Body of pancreas (tissue), 4 donors: ENCODE data around the gene ZNF516. TPM values are rescaled to one million over a fixed set of nuclear protein-coding genes. Genes with fewer than 3 reads are reported as not detected.

ENCODE experiments used
- ATAC-seq: fragments of 150-250 bp; one replicate; pipeline ENCODE4 v1.9.1; 2016
- DNase-seq, 4 donors: peaks; one replicate each; pipeline ENCODE4 v3.0.0-alpha.2; 2019
- H3K27ac ChIP-seq, 4 donors: fragments of 200-600 bp; sonication (generic); 1 replicate in 3 of 4; 2 replicates in 1 of 4; pipeline versions ENCODE4 v1.5.1 to v1.6.1; 2016 to 2019; ENCODE audit warnings: mild to moderate bottlenecking in 1 of 4, mixed read lengths in 1 of 4, moderate library complexity in 1 of 4
- H3K27me3 ChIP-seq, 2 donors: fragments of 200-600 bp; sonication (generic); one replicate each; pipeline ENCODE4 v1.6.0; 2016; ENCODE audit warnings: mild to moderate bottlenecking in 1 of 2
- H3K36me3 ChIP-seq, 2 donors: fragments of 200-600 bp; sonication (generic); replicated peaks in 1 of 2; 2 replicates each; pipeline ENCODE4 v1.5.1; 2016; ENCODE audit warnings: low read depth in 2 of 2; ENCODE audit not compliant: insufficient read depth in 1 of 2
- H3K4me1 ChIP-seq: fragments of 200-600 bp; sonication (generic); one replicate; pipeline ENCODE4 v1.6.0; 2016
- H3K4me3 ChIP-seq, 2 donors: fragments of 200-600 bp; sonication (generic); 1 replicate in 1 of 2; 2 replicates in 1 of 2; pipeline ENCODE4 v1.5.1; 2016 to 2019
- H3K9me3 ChIP-seq, 3 donors: fragments of 200-600 bp; sonication (generic); 1 replicate in 2 of 3; 2 replicates in 1 of 3; pipeline ENCODE4 v1.5.1; 2016
- CTCF ChIP-seq, 7 experiments: fragments of 450-650 bp in 4 of 7; fragments of 200-600 bp in 3 of 7; sonication (generic) in 3 of 7; IDR thresholded peaks; one replicate each; pipeline ENCODE4 v1.5.1; 2016 to 2019; ENCODE audit warnings: antibody characterized with exemption in 7 of 7
- POLR2A ChIP-seq, 3 donors: fragments of 450-650 bp; IDR thresholded peaks; one replicate each; pipeline ENCODE4 v1.6.1; 2016; ENCODE audit warnings: antibody characterized with exemption in 3 of 3, mild to moderate bottlenecking in 2 of 3
- WGBS, 2 donors: methylation state at CpG; one replicate each; pipeline ENCODE4 v1.1.5; 2017; 5-methylcytosine and 5-hydroxymethylcytosine counted together
- intact Hi-C: fragments of 100-400 bp; cut with DNase I; formaldehyde crosslinking; loops from one replicate; pipeline ENCODE4 v1.15.1; 2023
- total RNA-seq, 2 donors: library from RNA; depleted of rRNA; stranded (reverse); fragments of >200 nt; gene quantifications; one replicate each; pipeline ENCODE4 v1.1.0, GENCODE V29; 2016

The ZNF516 gene
- total RNA-seq, 2 donors from 2014 or later: 13.5 to 16.5 TPM

GRCh38 chr18:76345901-76346300, 149.1 kb downstream of the ZNF516 start:
- DNase-seq (no peak), ATAC-seq (no peak)
- H3K36me3 ChIP-seq: no peaks in the 10 kb centered on the region
- H3K4me3 ChIP-seq: no peak overlapping the region
- no peaks in the 10 kb centered on the region for H3K27me3 ChIP-seq
- intact Hi-C loops: no loop called here
- TF ChIP-seq POLR2A (IDR thresholded peaks at IDR 0.05) (no peak), CTCF (IDR thresholded peaks at IDR 0.05) (no peak)
- peaks cover 19% of the 10 kb centered on the region for H3K4me1 ChIP-seq
- no peaks in the 10 kb centered on the region for H3K9me3 ChIP-seq
- WGBS, 2 donors: 64 to 82% methylated on average over 4 of the region's 4 CpGs
- no peak overlapping the region for H3K27ac ChIP-seq

- peaks cover 16% of the 10 kb centered on the region for H3K4me1 ChIP-seq
- WGBS, 2 donors: 91 to 93% methylated on average over 3 of the region's 3 CpGs
- no peaks in the 10 kb centered on the region for H3K27me3 ChIP-seq
- H3K27ac ChIP-seq: no peak overlapping the region
- ATAC-seq: no peak
- TF ChIP-seq POLR2A (IDR thresholded peaks at IDR 0.05) (no peak), CTCF (IDR thresholded peaks at IDR 0.05) (no peak)
- no peak overlapping the region for H3K4me3 ChIP-seq
- H3K36me3 ChIP-seq: no peaks in the 10 kb centered on the region
- intact Hi-C loops: no loop called here
- no peak for DNase-seq
- no peaks in the 10 kb centered on the region for H3K9me3 ChIP-seq
Observed at GRCh38 chr18:76343938-76344569, 151.0 kb downstream of the ZNF516 start.

- H3K36me3 ChIP-seq: no peaks in the 10 kb centered on the region
- no peak for ATAC-seq
- no peak for DNase-seq
- no peaks in the 10 kb centered on the region for H3K27me3 ChIP-seq
- no peak for TF ChIP-seq POLR2A (IDR thresholded peaks at IDR 0.05)
- TF ChIP-seq CTCF (IDR thresholded peaks at IDR 0.05): no peak
- no peaks in the 10 kb centered on the region for H3K4me1 ChIP-seq
- 74 to 83% methylated on average over 2 of the region's 2 CpGs for WGBS, 2 donors
- H3K27ac ChIP-seq: no peak overlapping the region
- H3K9me3 ChIP-seq: no peaks in the 10 kb centered on the region
- intact Hi-C loops: no loop called here
- no peak overlapping the region for H3K4me3 ChIP-seq
Observed at GRCh38 chr18:76340410-76340809, 154.6 kb downstream of the ZNF516 start.

- WGBS, 2 donors: 39 to 60% methylated on average over 2 of the region's 2 CpGs
- Histone ChIP-seq H3K4me3 (no peak overlapping the region), H3K27me3 (no peaks in the 10 kb centered on the region), H3K4me1 (no peaks in the 10 kb centered on the region), H3K36me3 (no peaks in the 10 kb centered on the region), H3K27ac (no peak overlapping the region), H3K9me3 (no peaks in the 10 kb centered on the region)
- DNase-seq (no peak), ATAC-seq (no peak)
- TF ChIP-seq CTCF (IDR thresholded peaks at IDR 0.05) (no peak), POLR2A (IDR thresholded peaks at IDR 0.05) (no peak)
- intact Hi-C loops: no loop called here
Observed at GRCh38 chr18:76339246-76339620, 155.8 kb downstream of the ZNF516 start.

- H3K4me1 ChIP-seq: no peaks in the 10 kb centered on the region
- H3K27me3 ChIP-seq: no peaks in the 10 kb centered on the region
- no peak for TF ChIP-seq POLR2A (IDR thresholded peaks at IDR 0.05)
- no peak for TF ChIP-seq CTCF (IDR thresholded peaks at IDR 0.05)
- no peaks in the 10 kb centered on the region for H3K36me3 ChIP-seq
- H3K27ac ChIP-seq: no peak overlapping the region
- intact Hi-C loops: no loop called here
- H3K9me3 ChIP-seq: no peaks in the 10 kb centered on the region
- 74 to 90% methylated on average over 5 of the region's 5 CpGs for WGBS, 2 donors
- ATAC-seq (no peak), DNase-seq (no peak)
- no peak overlapping the region for H3K4me3 ChIP-seq
Observed at GRCh38 chr18:76338619-76339245, 156.3 kb downstream of the ZNF516 start.
